Activated CD8-positive, alpha-beta memory T cell treated with anti-CD3 and anti-CD28 coated beads for 1 hour (primary cell): ENCODE measurements around the gene ICAM3.

Source experiments
- DNase-seq, 2 donors: peaks; one replicate each; pipeline ENCODE4 v3.0.0-alpha.2; 2020; ENCODE audit warnings: low read depth in 1 of 2; ENCODE audit errors: extremely low read depth in 1 of 2

Gene ICAM3

GRCh38 chr19:10292206-10292788 lies 47.1 kb downstream of the ICAM3 start:
- DNase-seq, result peak; percentile 23 to 60

- DNase-seq, result no peak
Measured at GRCh38 chr19:10291554-10292205, 47.7 kb downstream of the ICAM3 start.

- DNase-seq, result no peak
Measured at GRCh38 chr19:10290876-10291553, 48.4 kb downstream of the ICAM3 start.

- DNase-seq, result no peak
Measured at GRCh38 chr19:10290357-10290875, 49.0 kb downstream of the ICAM3 start.

GRCh38 chr19:10289836-10290356 lies 49.5 kb downstream of the ICAM3 start, which contains the start of gene ICAM5:
Gene ICAM5, plus strand, starts transcription at chr19:10289952. Its CDS starts 92 bp downstream, at chr19:10290044.
- no peak for DNase-seq

GRCh38 chr19:10289167-10289835 lies 50.1 kb downstream of the ICAM3 start:
- no peak for DNase-seq

- no peak for DNase-seq
Measured at GRCh38 chr19:10288662-10289166, 50.7 kb downstream of the ICAM3 start.

- DNase-seq, result no peak
Measured at GRCh38 chr19:10286803-10287737, 52.4 kb downstream of the ICAM3 start, which contains the start of gene ICAM4. Gene ICAM4, plus strand, starts transcription at chr19:10286955. Its CDS starts 58 bp downstream, at chr19:10287013.

GRCh38 chr19:10285393-10285792 lies 54.0 kb downstream of the ICAM3 start:
- no peak for DNase-seq

- DNase-seq, result no peak
Measured at GRCh38 chr19:10284960-10285278, 54.5 kb downstream of the ICAM3 start.

GRCh38 chr19:10284065-10284959 lies 55.1 kb downstream of the ICAM3 start:
- DNase-seq, result no peak
